Muscle of leg (tissue), 11 donors: ENCODE measurements around the gene SPRR3. TPM values are rescaled to one million over a fixed set of nuclear protein-coding genes. Genes with fewer than 3 reads are reported as not detected.
"Not testable (repeated sequence)": the region's sequence is repeated elsewhere in the genome, so short reads cannot be mapped to it uniquely, and the experiment has no call there.

Source experiments
- DNase-seq: peaks from one replicate; pipeline ENCODE4 v3.0.0; 2013
- H3K27ac ChIP-seq: one replicate; pipeline ENCODE4 v1.5.1; 2013; ENCODE audit warnings: mild to moderate bottlenecking, low read length, control low read depth
- H3K27me3 ChIP-seq: one replicate; pipeline ENCODE4 v1.6.1; 2013; ENCODE audit warnings: low read length; ENCODE audit not compliant: control insufficient read depth, insufficient read depth
- H3K36me3 ChIP-seq: one replicate; pipeline ENCODE4 v1.6.1; 2013; ENCODE audit warnings: low read length; ENCODE audit not compliant: control insufficient read depth, insufficient read depth
- H3K4me1 ChIP-seq: one replicate; pipeline ENCODE4 v1.6.1; 2013; ENCODE audit warnings: low read length; ENCODE audit not compliant: control insufficient read depth, insufficient read depth
- H3K4me3 ChIP-seq: one replicate; pipeline ENCODE4 v1.5.1; 2013; ENCODE audit warnings: low read length, control low read depth
- H3K9me3 ChIP-seq: replicated peaks from 2 replicates; pipeline ENCODE4 v1.6.1; 2013; ENCODE audit warnings: low read depth, low read length; ENCODE audit not compliant: control insufficient read depth
- WGBS: methylation state at CpG from one replicate; pipeline ENCODE4 v1.1.5; 2013; ENCODE audit warnings: missing lambda C conversion rate; ENCODE audit not compliant: insufficient coverage; 5-methylcytosine and 5-hydroxymethylcytosine counted together
- polyA plus RNA-seq, 8 donors: library from polyadenylated mRNA; unstranded; fragments of 120-200 nt; gene quantifications; one replicate each; pipeline versions ENCODE4 v1.2.1 to v1.2.3, GENCODE V29; 2013; ENCODE audit warnings: inconsistent platforms in 1 of 8, low replicate concordance in 1 of 8; ENCODE audit not compliant: insufficient read length in 8 of 8, insufficient read depth in 1 of 8
- total RNA-seq: library from RNA; stranded (reverse); fragments of 120-200 nt; gene quantifications from one replicate; pipeline ENCODE4 v1.2.4, GENCODE V29; 2013

SPRR3 gene
- total and polyA plus RNA-seq, 9 donors: 0.18 to 38.9 (median 0.90) TPM; not detected in 5

DNA sequence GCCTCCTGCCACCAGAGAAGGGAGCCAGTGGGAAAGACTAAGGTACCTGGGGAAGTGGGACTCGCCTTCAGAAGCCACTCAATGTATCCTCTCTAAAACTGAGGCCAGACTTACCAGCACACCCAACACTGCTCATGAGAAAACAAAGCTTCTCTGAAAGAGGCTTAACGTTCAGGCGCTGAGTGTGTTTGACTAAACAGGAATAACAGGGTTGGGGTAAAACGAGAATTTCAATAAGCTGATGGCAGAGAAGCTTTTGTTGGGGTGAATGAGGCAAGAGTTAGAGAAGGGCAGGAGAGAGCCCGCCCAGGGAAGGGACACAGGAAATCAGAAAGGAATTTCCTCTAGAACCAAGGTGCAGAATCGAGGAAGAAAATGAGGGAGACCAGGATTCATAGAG, 1.7 kb upstream of the SPRR3 start:
- no peaks in the 10 kb centered on the region for H3K4me1 ChIP-seq
- no peak overlapping the region for H3K27ac ChIP-seq
- no peaks in the 10 kb centered on the region for H3K36me3 ChIP-seq
- WGBS: 86% methylated on average over 4 of the region's 6 CpGs
- peaks cover 3% of the 10 kb centered on the region for H3K9me3 ChIP-seq
- no peak for DNase-seq
- no peaks in the 10 kb centered on the region for H3K27me3 ChIP-seq
- H3K4me3 ChIP-seq: no peak overlapping the region

DNA sequence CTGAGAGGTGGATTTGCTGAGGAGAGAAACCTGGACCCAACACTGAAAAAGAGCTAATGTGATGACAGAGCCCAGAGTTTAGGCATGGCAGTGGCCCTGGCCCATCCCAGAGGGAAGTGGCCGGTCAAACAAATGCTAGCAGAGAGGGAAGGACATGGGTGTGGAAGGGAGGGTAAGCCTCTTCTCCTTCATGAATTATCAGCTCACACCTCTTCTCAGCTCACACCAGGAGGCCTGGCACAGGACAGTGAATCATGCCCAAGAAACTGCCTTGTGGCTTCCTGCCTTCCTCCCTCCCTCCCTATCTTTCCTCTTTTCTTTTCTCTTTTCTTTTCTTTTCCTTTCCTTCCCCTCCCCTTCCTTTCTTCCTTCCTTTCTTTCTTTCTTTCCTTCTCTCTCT, 1.3 kb upstream of the SPRR3 start:
- Histone ChIP-seq H3K27me3 (no peaks in the 10 kb centered on the region), H3K27ac (no peak overlapping the region)
- no CpG with 5 or more reads among the region's 1 CpG for WGBS

DNA sequence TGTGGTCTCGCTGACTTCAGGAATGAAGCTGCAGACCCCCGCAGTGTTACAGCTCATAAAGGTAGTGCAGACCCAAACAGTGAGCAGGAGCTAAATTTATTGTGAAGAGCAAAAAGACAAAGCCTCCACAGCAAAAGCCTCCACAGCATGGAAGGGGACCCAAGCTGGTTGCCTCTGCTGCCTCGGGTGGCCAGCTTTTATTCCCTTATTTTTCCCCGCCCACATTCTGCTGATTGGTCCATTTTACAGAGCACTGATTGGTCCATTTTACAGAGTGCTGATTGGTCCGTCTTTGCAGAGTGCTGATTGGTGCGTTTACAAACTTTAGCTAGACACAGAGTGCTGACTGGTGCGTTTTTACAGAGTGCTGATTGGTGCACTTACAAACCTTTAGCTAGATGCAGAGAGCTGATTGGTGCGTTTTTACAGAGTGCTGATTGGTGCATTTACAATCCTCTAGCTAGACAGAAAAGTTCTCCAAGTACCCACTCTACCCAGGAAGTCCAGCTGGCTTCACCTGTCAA, 9.7 kb downstream of the SPRR3 start:
- not testable (repeated sequence) for H3K4me1 ChIP-seq, H3K9me3 ChIP-seq, H3K4me3 ChIP-seq, DNase-seq, H3K27me3 ChIP-seq, H3K27ac ChIP-seq, H3K36me3 ChIP-seq
- 75% methylated on average over 4 of the region's 8 CpGs for WGBS

More for the DNA sequence above, 1.3 kb upstream of the SPRR3 start:
- Histone ChIP-seq H3K36me3 (no peaks in the 10 kb centered on the region), H3K9me3 (peaks cover under 1% of the 10 kb centered on the region), H3K4me3 (no peak overlapping the region), H3K4me1 (no peaks in the 10 kb centered on the region)
- no peak for DNase-seq

DNA sequence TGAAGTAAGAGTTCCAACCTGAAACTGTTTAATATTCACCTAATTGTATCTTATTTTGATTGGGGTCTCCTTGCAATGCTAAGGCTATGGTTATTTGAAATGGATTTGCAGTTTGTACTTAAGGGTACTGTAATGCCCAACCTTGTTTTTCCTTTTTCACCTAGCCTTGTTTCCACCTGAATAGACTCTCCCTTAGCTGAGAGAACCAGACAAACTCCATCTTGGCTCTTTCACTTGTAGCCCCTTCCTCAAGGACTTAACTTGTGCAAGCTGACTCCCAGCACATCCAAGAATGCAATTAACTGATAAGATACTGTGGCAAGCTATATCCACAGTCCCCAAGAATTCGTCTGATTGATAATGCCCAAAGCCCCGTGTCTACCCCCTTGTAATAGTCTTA, 20.3 kb downstream of the SPRR3 start:
- not testable (repeated sequence) for H3K27ac ChIP-seq, H3K4me1 ChIP-seq, H3K9me3 ChIP-seq, H3K36me3 ChIP-seq, H3K27me3 ChIP-seq, DNase-seq, H3K4me3 ChIP-seq
- no CpG with 5 or more reads among the region's 2 CpGs for WGBS

DNA sequence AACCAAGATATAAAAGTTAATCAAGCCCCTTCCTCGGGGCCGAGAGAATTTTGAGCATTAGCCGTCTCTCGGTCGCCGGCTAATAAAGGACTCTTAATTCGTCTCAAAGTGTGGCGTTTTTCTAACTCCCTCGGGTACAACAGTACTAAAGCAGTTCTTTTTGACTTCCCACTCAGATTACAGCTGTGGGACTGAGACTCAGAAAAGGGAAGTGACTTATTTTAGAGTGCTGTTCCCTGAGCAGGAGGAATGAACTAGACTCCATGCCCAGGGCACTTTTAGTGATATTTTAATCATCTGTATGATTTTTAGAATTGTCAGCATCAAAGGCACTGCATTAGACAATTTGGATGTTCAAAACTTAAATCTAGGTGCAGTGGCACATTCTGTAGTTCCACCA, 20.8 kb downstream of the SPRR3 start:
- not testable (repeated sequence) for H3K4me1 ChIP-seq, H3K36me3 ChIP-seq, H3K27ac ChIP-seq, H3K27me3 ChIP-seq, H3K9me3 ChIP-seq, DNase-seq, H3K4me3 ChIP-seq
- no CpG with 5 or more reads among the region's 9 CpGs for WGBS

- DNase-seq: no peak
- no peaks in the 10 kb centered on the region for H3K9me3 ChIP-seq
- WGBS: 82% methylated on average over 7 of the region's 7 CpGs
- H3K4me1 ChIP-seq: no peaks in the 10 kb centered on the region
- H3K4me3 ChIP-seq: no peak overlapping the region
- no peak overlapping the region for H3K27ac ChIP-seq
- no peaks in the 10 kb centered on the region for H3K36me3 ChIP-seq
- H3K27me3 ChIP-seq: no peaks in the 10 kb centered on the region
Observed at GRCh38 chr1:153023109-153023508, 21.6 kb downstream of the SPRR3 start.

- no peak overlapping the region for H3K4me3 ChIP-seq
- H3K27ac ChIP-seq: no peak overlapping the region
- H3K36me3 ChIP-seq: no peaks in the 10 kb centered on the region
- no peak for DNase-seq
- WGBS: no CpG with 5 or more reads among the region's 1 CpG
- no peaks in the 10 kb centered on the region for H3K9me3 ChIP-seq
- no peaks in the 10 kb centered on the region for H3K4me1 ChIP-seq
- H3K27me3 ChIP-seq: no peaks in the 10 kb centered on the region
Observed at GRCh38 chr1:153024413-153024812, 22.9 kb downstream of the SPRR3 start.

- H3K4me3 ChIP-seq: no peak overlapping the region
- no peak overlapping the region for H3K27ac ChIP-seq
- no peaks in the 10 kb centered on the region for H3K9me3 ChIP-seq
- no peaks in the 10 kb centered on the region for H3K27me3 ChIP-seq
- no CpG with 5 or more reads among the region's 1 CpG for WGBS
- no peak for DNase-seq
- no peaks in the 10 kb centered on the region for H3K36me3 ChIP-seq
- H3K4me1 ChIP-seq: no peaks in the 10 kb centered on the region
Observed at GRCh38 chr1:153025797-153026196, 24.2 kb downstream of the SPRR3 start.

DNA sequence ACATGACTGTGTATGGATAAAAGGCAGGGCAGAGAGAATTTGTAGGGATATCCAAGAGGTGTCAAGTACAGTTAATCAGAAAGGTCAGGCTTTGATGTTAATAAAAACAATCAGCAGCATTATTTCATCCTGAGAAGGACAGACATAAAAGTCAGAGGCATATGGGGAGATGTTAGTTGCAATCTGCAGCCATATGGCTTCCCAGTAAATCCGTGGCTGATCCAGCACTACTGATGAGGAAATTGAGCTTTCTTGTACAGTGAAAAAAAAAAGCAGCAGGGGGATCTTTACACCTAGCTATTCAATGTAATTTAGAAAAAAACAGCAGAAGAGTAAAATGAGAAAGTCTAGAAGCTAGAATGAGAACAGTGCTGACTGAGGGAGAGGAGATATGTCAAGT, 27.2 kb downstream of the SPRR3 start:
- H3K4me3 ChIP-seq: no peak overlapping the region
- no peak for DNase-seq
- no CpG with 5 or more reads among the region's 1 CpG for WGBS

DNA sequence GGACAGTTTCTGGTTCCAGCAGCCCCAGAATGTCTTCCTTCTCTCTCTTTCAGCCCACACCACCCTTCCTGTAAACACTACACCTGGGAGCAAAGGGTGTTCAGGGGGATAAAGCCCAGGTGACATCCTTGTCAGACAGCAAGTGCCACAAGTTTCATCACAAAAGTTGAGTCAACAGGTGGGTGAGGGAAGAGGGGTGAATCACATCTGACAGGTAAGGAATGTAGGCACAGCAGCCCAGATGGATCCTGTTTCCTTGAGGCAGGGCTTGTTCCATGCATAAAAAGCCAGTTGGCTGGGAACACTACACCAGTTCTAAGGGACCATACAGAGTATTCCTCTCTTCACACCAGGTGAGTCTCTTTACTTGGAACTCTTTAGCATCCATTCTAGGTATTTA, 29.3 kb downstream of the SPRR3 start, which contains the start of gene SPRR1B:
Gene SPRR1B, plus strand, starts transcription at position 309 of the 400 bp plus-strand sequence. CDS start 1,143 bp downstream, outside the sequence.
- Histone ChIP-seq H3K4me1 (no peaks in the 10 kb centered on the region), H3K36me3 (no peaks in the 10 kb centered on the region), H3K27ac (no peak within 1 kb of the TSS), H3K9me3 (no peaks in the 10 kb centered on the region), H3K4me3 (no peak within 1 kb of the TSS), H3K27me3 (no peaks in the 10 kb centered on the region)
- DNase-seq: no peak

More for the DNA sequence above, 27.2 kb downstream of the SPRR3 start:
- Histone ChIP-seq H3K4me1 (no peaks in the 10 kb centered on the region), H3K27me3 (no peaks in the 10 kb centered on the region), H3K27ac (no peak overlapping the region), H3K9me3 (no peaks in the 10 kb centered on the region), H3K36me3 (no peaks in the 10 kb centered on the region)

DNA sequence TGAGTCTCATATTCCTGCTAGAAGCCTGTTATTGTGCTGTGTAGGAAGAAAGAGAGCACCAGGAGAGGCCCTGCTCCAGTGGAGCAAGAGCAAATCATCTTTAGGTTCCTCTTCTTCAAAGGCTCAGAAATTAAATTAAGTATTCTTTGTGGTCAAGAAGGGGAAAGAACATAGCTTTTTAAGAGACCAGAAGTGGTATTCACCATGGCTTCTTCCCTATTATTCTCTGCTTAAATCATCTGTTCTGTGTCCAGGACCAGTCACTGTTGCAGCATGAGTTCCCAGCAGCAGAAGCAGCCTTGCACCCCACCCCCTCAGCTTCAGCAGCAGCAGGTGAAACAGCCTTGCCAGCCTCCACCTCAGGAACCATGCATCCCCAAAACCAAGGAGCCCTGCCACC, 30.5 kb downstream of the SPRR3 start:
- H3K4me3 ChIP-seq: no peak overlapping the region
- H3K27ac ChIP-seq: no peak overlapping the region
- DNase-seq: no peak
- H3K27me3 ChIP-seq: no peaks in the 10 kb centered on the region
- H3K9me3 ChIP-seq: no peaks in the 10 kb centered on the region
- H3K36me3 ChIP-seq: no peaks in the 10 kb centered on the region
- no peaks in the 10 kb centered on the region for H3K4me1 ChIP-seq
